GM13977 (cell line): ENCODE data around the gene SLC7A14.

Source experiments
- DNase-seq: peaks from one replicate; pipeline ENCODE4 v3.0.0; 2012; ENCODE audit warnings: low spot score
- CTCF ChIP-seq: IDR thresholded peaks from 2 replicates; pipeline ENCODE4 v1.5.1; 2012; ENCODE audit warnings: mild to moderate bottlenecking, control low read depth; ENCODE audit not compliant: insufficient read depth; ENCODE audit errors: extremely low read depth, missing control alignments
- in situ Hi-C: fragments of 300-500 bp; cut with MboI; formaldehyde crosslinking; loops from one replicate; pipeline ENCODE4 v1.12.0; 2022; ENCODE audit warnings: low sequenced_read_pairs, low pct_unique_long_range_greater_than_20kb, mixed read lengths, inconsistent platforms; ENCODE audit not compliant: unreplicated experiment

The SLC7A14 gene

GRCh38 chr3:170623524-170623923, 37.6 kb upstream of the SLC7A14 start:
- DNase-seq: no peak
- in situ Hi-C loops: no loop called here
- TF ChIP-seq CTCF: no peak

- in situ Hi-C loops: no loop called here
- no peak for DNase-seq
- TF ChIP-seq CTCF: no peak
These were observed 36.7 kb upstream of the SLC7A14 start for GRCh38 chr3:170622369-170623159.

- TF ChIP-seq CTCF: no peak
These were observed 35.4 kb upstream of the SLC7A14 start for GRCh38 chr3:170621256-170621655.

GRCh38 chr3:170614214-170614966, 28.5 kb upstream of the SLC7A14 start:
- DNase-seq: no peak
- TF ChIP-seq CTCF: no peak
- in situ Hi-C loops: no loop called here

More at GRCh38 chr3:170621256-170621655, 35.4 kb upstream of the SLC7A14 start:
- in situ Hi-C loops: no loop called here
- no peak for DNase-seq

GRCh38 chr3:170611751-170612150, 25.9 kb upstream of the SLC7A14 start:
- in situ Hi-C loops: no loop called here
- DNase-seq: no peak
- no peak for TF ChIP-seq CTCF

- no peak for TF ChIP-seq CTCF
- in situ Hi-C loops: no loop called here
- DNase-seq: no peak
These were observed 24.5 kb upstream of the SLC7A14 start for GRCh38 chr3:170610321-170610884.
